Fibroblast of pulmonary artery (primary cell): ENCODE measurements around the gene PRICKLE1.

ENCODE experiments used
- DNase-seq: peaks from one replicate; pipeline ENCODE4 v3.0.0-alpha.2; 2010; ENCODE audit warnings: low read depth
- H3K4me3 ChIP-seq: replicated peaks from 2 replicates; pipeline ENCODE4 v1.5.1; 2011; ENCODE audit warnings: low read depth, mild to moderate bottlenecking, control low read depth, low read length, moderate library complexity
- TF ChIP-seq, protein P1 (sequence below): IDR thresholded peaks from 2 replicates; pipeline ENCODE4 v1.5.1; 2011; ENCODE audit warnings: mild to moderate bottlenecking, control low read depth, low read length, inconsistent platforms; ENCODE audit errors: missing control alignments

PRICKLE1 gene

DNA sequence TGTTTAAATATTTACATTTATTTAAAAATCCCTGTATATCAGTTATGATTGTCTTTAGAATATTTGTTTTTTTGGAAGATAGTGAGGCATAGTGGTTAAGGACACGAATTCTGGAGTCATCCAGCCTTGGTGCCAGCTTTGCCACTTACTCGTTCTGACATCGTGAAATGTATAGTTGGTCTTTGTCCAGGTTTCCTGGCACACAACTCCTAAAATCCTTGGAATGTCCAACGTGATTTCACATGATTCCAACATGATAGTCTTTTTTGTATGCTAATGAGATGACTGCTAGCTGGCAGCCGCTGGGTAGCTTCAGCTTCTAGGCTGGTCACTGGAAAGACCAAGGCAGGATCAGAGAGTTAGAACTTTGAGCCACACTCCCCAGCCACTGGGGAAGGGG lies 64.8 kb downstream of the PRICKLE1 start:
- no peak for DNase-seq
- TF ChIP-seq, protein P1, sequence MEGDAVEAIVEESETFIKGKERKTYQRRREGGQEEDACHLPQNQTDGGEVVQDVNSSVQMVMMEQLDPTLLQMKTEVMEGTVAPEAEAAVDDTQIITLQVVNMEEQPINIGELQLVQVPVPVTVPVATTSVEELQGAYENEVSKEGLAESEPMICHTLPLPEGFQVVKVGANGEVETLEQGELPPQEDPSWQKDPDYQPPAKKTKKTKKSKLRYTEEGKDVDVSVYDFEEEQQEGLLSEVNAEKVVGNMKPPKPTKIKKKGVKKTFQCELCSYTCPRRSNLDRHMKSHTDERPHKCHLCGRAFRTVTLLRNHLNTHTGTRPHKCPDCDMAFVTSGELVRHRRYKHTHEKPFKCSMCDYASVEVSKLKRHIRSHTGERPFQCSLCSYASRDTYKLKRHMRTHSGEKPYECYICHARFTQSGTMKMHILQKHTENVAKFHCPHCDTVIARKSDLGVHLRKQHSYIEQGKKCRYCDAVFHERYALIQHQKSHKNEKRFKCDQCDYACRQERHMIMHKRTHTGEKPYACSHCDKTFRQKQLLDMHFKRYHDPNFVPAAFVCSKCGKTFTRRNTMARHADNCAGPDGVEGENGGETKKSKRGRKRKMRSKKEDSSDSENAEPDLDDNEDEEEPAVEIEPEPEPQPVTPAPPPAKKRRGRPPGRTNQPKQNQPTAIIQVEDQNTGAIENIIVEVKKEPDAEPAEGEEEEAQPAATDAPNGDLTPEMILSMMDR: no peak
- H3K4me3 ChIP-seq: no peak overlapping the region

DNA sequence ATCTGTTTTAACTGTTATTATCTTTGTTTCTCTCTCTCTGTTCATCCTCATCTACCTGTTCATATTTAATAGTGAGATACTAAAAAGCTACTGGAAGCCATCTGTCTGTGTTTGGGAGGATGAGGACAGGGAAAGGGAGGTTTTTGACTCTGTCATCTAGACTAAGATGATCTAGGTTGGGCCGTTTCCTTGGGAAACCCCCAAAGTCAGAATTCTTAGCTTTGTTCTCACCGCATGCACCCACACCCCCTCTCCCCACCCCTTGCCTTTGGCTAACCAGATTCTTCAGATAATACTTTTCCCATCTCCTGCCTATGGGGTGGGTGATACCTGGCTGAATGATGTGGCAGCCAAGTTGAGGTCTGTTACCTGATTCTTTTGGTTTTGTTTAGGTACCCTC lies 73.0 kb downstream of the PRICKLE1 start:
- TF ChIP-seq, protein P1: no peak
- DNase-seq: no peak
- H3K4me3 ChIP-seq: no peak overlapping the region

DNA sequence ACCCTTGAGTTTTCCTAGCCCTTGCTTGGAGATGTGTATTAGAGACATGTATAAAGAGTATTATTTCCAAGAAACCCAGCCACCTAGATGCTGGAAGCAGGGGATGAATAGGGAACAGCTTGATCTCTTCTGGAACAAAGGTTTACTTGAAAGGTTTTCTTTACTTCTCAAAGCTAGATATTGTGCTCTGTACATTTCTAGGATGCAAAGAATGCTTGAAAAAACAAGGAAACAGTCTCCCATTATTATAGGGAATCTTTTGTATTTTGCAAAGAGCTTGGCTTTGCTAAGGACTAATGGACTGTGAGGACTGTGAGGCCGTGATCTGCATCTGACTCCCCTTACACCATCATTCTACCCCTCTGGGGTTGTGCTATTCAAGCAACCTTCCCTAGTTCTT lies 77.9 kb downstream of the PRICKLE1 start:
- no peak overlapping the region for H3K4me3 ChIP-seq
- no peak for DNase-seq
- TF ChIP-seq, protein P1: no peak

DNA sequence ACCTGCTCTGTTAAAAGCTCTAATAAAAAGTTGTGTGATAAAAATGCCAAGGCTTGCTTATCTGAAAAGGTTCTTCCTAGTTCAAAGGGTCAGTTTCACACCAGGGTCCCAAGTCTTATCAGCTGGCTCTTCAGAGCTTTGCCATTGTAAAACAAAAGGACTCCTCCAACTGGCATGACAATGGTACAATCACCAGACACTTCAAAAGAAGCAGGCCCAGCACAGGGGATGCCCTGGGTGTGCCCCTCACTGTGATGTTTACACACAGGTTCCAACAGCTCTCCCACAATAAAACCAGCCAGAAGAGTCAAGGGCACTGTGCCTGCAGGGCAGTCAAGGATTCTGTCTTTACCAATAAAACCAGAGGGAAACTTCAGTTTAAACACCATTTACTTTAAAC lies 78.7 kb downstream of the PRICKLE1 start:
- no peak overlapping the region for H3K4me3 ChIP-seq
- TF ChIP-seq, protein P1: no peak
- no peak for DNase-seq

DNA sequence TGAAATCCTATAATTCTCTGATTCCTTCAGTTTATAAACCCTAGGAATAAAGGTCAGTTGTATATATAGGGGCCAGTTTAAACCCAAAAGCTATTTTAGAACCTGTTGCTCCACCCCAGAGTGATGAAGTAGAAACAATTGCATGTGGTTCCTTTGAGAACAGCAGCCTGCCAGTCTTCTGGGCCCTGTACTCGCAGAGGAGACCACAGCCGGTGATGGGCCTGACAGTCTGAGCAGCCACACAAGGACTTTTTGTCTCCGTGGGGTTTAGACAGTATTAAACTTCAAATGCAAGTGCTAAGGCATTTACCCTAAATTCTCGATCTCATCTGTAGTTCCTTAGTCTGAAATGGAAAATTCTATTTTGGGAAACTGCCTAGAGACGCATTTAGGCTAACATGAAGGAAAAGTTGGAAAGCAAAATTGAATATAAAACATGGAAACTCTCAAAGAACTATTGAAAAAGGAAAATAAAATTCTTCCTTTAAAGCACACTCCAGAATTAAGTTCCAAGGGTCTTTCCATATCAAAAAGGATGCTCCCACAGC lies 80.6 kb downstream of the PRICKLE1 start:
- DNase-seq: no peak

DNA sequence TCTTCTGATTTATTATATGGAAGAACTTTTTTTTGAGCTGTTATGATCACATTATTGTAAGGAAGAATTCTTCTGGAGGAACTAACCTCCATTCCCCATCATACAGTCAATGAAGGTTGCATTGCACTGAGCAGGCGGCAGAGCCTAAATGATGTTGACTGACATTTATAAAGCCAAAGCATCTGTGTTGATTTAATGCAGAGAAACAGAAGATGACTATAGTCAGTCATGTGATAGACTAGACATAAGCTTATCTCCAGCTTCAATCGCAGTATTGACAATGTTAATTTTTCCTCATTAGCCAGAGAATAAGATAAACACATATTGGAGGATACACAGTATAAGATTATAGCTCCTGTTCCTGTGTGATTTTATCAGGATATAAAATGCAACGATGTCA lies 82.0 kb downstream of the PRICKLE1 start:
- TF ChIP-seq, protein P1: no peak
- H3K4me3 ChIP-seq: no peak overlapping the region
- DNase-seq: no peak

More for the DNA sequence above, 80.6 kb downstream of the PRICKLE1 start:
- H3K4me3 ChIP-seq: no peak overlapping the region
- TF ChIP-seq, protein P1: no peak

DNA sequence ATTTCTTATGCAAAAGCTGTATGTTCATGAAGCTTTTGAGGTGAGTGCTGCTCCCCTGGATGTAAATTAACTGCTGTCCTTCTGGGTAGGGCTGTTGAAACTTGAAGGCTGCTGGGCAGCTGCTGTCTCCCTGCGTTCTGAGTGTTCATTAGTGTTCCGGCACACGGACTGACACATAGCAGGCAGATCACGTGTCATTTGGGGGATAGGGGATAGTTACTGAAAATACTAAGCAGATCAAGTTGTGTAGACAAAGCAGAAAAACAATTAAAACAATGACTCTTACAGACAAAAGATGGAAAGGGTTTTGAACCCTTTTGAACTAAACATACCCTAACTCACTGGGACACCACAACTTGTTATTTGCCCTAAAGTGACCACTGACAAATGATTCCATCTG lies 82.5 kb downstream of the PRICKLE1 start:
- no peak for DNase-seq
- TF ChIP-seq, protein P1: no peak
- H3K4me3 ChIP-seq: no peak overlapping the region
